Gastroesophageal sphincter (tissue), 4 donors: ENCODE data around the gene C9orf78. TPM values are rescaled to one million over a fixed set of nuclear protein-coding genes. Genes with fewer than 3 reads are reported as not detected.
A peak's percentile ranks its signal among the peaks of the same experiment; 100 is the strongest.

Experiments used
- ATAC-seq: fragments of 150-250 bp; one replicate; pipeline ENCODE4 v1.9.1; 2016; ENCODE audit warnings: mild to moderate bottlenecking, moderate library complexity
- H3K27ac ChIP-seq, 4 donors: fragments of 200-600 bp; sonication (generic) in 3 of 4; 1 replicate in 3 of 4; 2 replicates in 1 of 4; pipeline ENCODE4 v1.5.1; 2016 to 2019
- H3K27me3 ChIP-seq: fragments of 200-600 bp; sonication (generic); one replicate; pipeline ENCODE4 v1.5.1; 2019
- H3K36me3 ChIP-seq, 2 donors: fragments of 200-600 bp; sonication (generic); one replicate each; pipeline ENCODE4 v1.5.1; 2019; ENCODE audit warnings: control low read depth in 1 of 2
- H3K4me1 ChIP-seq, 3 donors: fragments of 200-600 bp; sonication (generic); 1 replicate in 2 of 3; 2 replicates in 1 of 3; pipeline ENCODE4 v1.5.1; 2016 to 2019; ENCODE audit warnings: control low read depth in 2 of 3
- H3K4me3 ChIP-seq, 2 donors: fragments of 200-600 bp; sonication (generic); one replicate each; pipeline ENCODE4 v1.5.1; 2019; ENCODE audit warnings: mild to moderate bottlenecking in 1 of 2, moderate library complexity in 1 of 2
- H3K9me3 ChIP-seq, 3 donors: fragments of 200-600 bp; sonication (generic); one replicate each; pipeline ENCODE4 v1.5.1; 2017 to 2019; ENCODE audit warnings: control low read depth in 2 of 3
- CTCF ChIP-seq, 4 experiments: fragments of 200-600 bp in 2 of 4; fragments of 450-650 bp in 2 of 4; sonication (generic) in 1 of 4; IDR thresholded peaks; one replicate each; pipeline ENCODE4 v1.5.1; 2017 to 2019; ENCODE audit warnings: antibody characterized with exemption in 4 of 4, mild to moderate bottlenecking in 2 of 4, moderate library complexity in 2 of 4
- EP300 ChIP-seq: sonication (generic); formaldehyde crosslinking; IDR thresholded peaks from one replicate; pipeline ENCODE4 v1.6.1; 2017; ENCODE audit warnings: antibody characterized with exemption, mild to moderate bottlenecking
- POLR2A ChIP-seq, 2 donors: fragments of 450-650 bp; IDR thresholded peaks; one replicate each; pipeline ENCODE4 v1.6.1; 2017; ENCODE audit warnings: antibody characterized with exemption in 2 of 2, mild to moderate bottlenecking in 2 of 2, moderate library complexity in 1 of 2
- POLR2AphosphoS5 ChIP-seq: sonication (generic); formaldehyde crosslinking; IDR thresholded peaks from one replicate; pipeline ENCODE4 v1.6.1; 2017; ENCODE audit warnings: antibody characterized with exemption
- WGBS, 2 donors: methylation state at CpG; one replicate each; pipeline ENCODE4 v1.1.5; 2018; ENCODE audit warnings: low coverage in 1 of 2; 5-methylcytosine and 5-hydroxymethylcytosine counted together
- total RNA-seq, 4 donors: library from RNA; depleted of rRNA; stranded (reverse); fragments of >200 nt; gene quantifications; one replicate each; pipeline ENCODE4 v1.1.0, GENCODE V29; 2016

Gene C9orf78
- total RNA-seq, 4 donors from 2014 or later: 59.9 to 113 (median 85.0) TPM

GRCh38 chr9:129823542-129823934 is 11.5 kb downstream of the C9orf78 start:
- Histone ChIP-seq H3K9me3 (no peaks in the 10 kb centered on the region), H3K27me3 (no peaks in the 10 kb centered on the region), H3K36me3 (peaks cover 0 to 64% of the 10 kb centered on the region in 2 donors), H3K4me1 (peaks cover 0 to 15% (median 0%) of the 10 kb centered on the region in 3 donors), H3K27ac (peak overlapping the region; percentile 27 to 88 (median 81)), H3K4me3 (peak overlapping the region; percentile 66 to 80)
- TF ChIP-seq EP300: no peak
- no peak for TF ChIP-seq CTCF (IDR thresholded peaks at IDR 0.05)
- no peak for TF ChIP-seq POLR2A (IDR thresholded peaks at IDR 0.05)
- TF ChIP-seq POLR2AphosphoS5: no peak
- ATAC-seq: peak; percentile 3
- WGBS, 2 donors: no CpG with 5 or more reads among the region's 15 CpGs

- H3K4me1 ChIP-seq: peaks cover 0 to 15% (median 0%) of the 10 kb centered on the region in 3 donors
- WGBS, 2 donors: 17 to 36% methylated on average over 6 of the region's 26 CpGs
- H3K27ac ChIP-seq: peak overlapping the region in 3 of 4 donors; percentile 79 to 88 (median 83)
- H3K4me3 ChIP-seq: peak overlapping the region; percentile 66 to 80
- no peak for TF ChIP-seq CTCF (IDR thresholded peaks at IDR 0.05)
- no peak for TF ChIP-seq EP300
- no peak for TF ChIP-seq POLR2A (IDR thresholded peaks at IDR 0.05)
- TF ChIP-seq POLR2AphosphoS5: no peak
- ATAC-seq: no peak
- peaks cover 0 to 64% of the 10 kb centered on the region in 2 donors for H3K36me3 ChIP-seq
- H3K27me3 ChIP-seq: no peaks in the 10 kb centered on the region
- no peaks in the 10 kb centered on the region for H3K9me3 ChIP-seq
Observed at GRCh38 chr9:129822898-129823541, 12.1 kb downstream of the C9orf78 start.

- Histone ChIP-seq H3K27me3 (no peaks in the 10 kb centered on the region), H3K27ac (no peak overlapping the region), H3K9me3 (no peaks in the 10 kb centered on the region), H3K4me1 (no peaks in the 10 kb centered on the region), H3K36me3 (peaks cover 0 to 99% of the 10 kb centered on the region in 2 donors), H3K4me3 (no peak overlapping the region)
- TF ChIP-seq POLR2A (IDR thresholded peaks at IDR 0.05): no peak
- TF ChIP-seq EP300: no peak
- TF ChIP-seq POLR2AphosphoS5: no peak
- TF ChIP-seq CTCF (IDR thresholded peaks at IDR 0.05): no peak
- 80 to 85% methylated on average over 5 to 9 of the region's 14 CpGs for WGBS, 2 donors
- no peak for ATAC-seq
Observed at GRCh38 chr9:129816501-129817435, 18.3 kb downstream of the C9orf78 start.

- ATAC-seq: no peak
- no peak overlapping the region for H3K27ac ChIP-seq
- WGBS, 2 donors: 83 to 85% methylated on average over 4 to 11 of the region's 11 CpGs
- H3K36me3 ChIP-seq: peaks cover 0 to 94% of the 10 kb centered on the region in 2 donors
- no peaks in the 10 kb centered on the region for H3K27me3 ChIP-seq
- H3K4me3 ChIP-seq: no peak overlapping the region
- no peak for TF ChIP-seq POLR2AphosphoS5
- TF ChIP-seq POLR2A (IDR thresholded peaks at IDR 0.05): no peak
- no peak for TF ChIP-seq CTCF (IDR thresholded peaks at IDR 0.05)
- no peak for TF ChIP-seq EP300
- no peaks in the 10 kb centered on the region for H3K4me1 ChIP-seq
- H3K9me3 ChIP-seq: no peaks in the 10 kb centered on the region
Observed at GRCh38 chr9:129815278-129815677, 19.8 kb downstream of the C9orf78 start.
